HTERT RPE-1 (cell line): Measurements from ENCODE around the gene COPG1.
"Not testable (repeated sequence)": the region's sequence is repeated elsewhere in the genome, so short reads cannot be mapped to it uniquely, and the experiment has no call there.

Experiments
- in situ Hi-C: fragments of 300-500 bp; cut with MboI; formaldehyde crosslinking; loops from 4 replicates; pipeline ENCODE4 v1.14.3; 2020; ENCODE audit warnings: low sequenced_read_pairs

Gene COPG1

GRCh38 chr3:129239991-129240390, 9.4 kb upstream of the COPG1 start:
- in situ Hi-C loops: no loop called here

- in situ Hi-C loops: no loop called here
These were observed 9.0 kb upstream of the COPG1 start for GRCh38 chr3:129240436-129240835.

- in situ Hi-C loops: no loop called here
These were observed 4.3 kb upstream of the COPG1 start for GRCh38 chr3:129245141-129245540.

GRCh38 chr3:129245641-129246306, 3.6 kb upstream of the COPG1 start:
- in situ Hi-C loops: not testable (repeated sequence)

- in situ Hi-C loops: no loop called here
These were observed 2.8 kb upstream of the COPG1 start for GRCh38 chr3:129246636-129247035.

- in situ Hi-C loops: no loop called here
These were observed 973 bp upstream of the COPG1 start for GRCh38 chr3:129248286-129248979.

GRCh38 chr3:129252748-129253147, 3.3 kb downstream of the COPG1 start:
- in situ Hi-C loops: no loop called here

GRCh38 chr3:129254536-129255230, 5.3 kb downstream of the COPG1 start:
- in situ Hi-C loops: no loop called here

- in situ Hi-C loops: no loop called here
These were observed 6.9 kb downstream of the COPG1 start for GRCh38 chr3:129256270-129256669.

GRCh38 chr3:129257609-129258008, 8.2 kb downstream of the COPG1 start:
- in situ Hi-C loops: no loop called here

- in situ Hi-C loops: no loop called here
These were observed 10.4 kb downstream of the COPG1 start for GRCh38 chr3:129259612-129260477.

- in situ Hi-C loops: no loop called here
These were observed 11.2 kb downstream of the COPG1 start for GRCh38 chr3:129260606-129261005.

- in situ Hi-C loops: no loop called here
These were observed 12.5 kb downstream of the COPG1 start for GRCh38 chr3:129261894-129262293.

- in situ Hi-C loops: no loop called here
These were observed 13.9 kb downstream of the COPG1 start for GRCh38 chr3:129263161-129263910.

GRCh38 chr3:129264994-129265393, 15.6 kb downstream of the COPG1 start:
- in situ Hi-C loops: not testable (repeated sequence)

GRCh38 chr3:129266651-129267050, 17.2 kb downstream of the COPG1 start:
- in situ Hi-C loops: no loop called here

GRCh38 chr3:129268396-129268795, 19.0 kb downstream of the COPG1 start:
- in situ Hi-C loops: no loop called here

- in situ Hi-C loops: no loop called here
These were observed 22.3 kb downstream of the COPG1 start for GRCh38 chr3:129271674-129272073.

- in situ Hi-C loops: no loop called here
These were observed 27.0 kb downstream of the COPG1 start for GRCh38 chr3:129276385-129276784.

GRCh38 chr3:129277829-129278271, 28.4 kb downstream of the COPG1 start:
- in situ Hi-C loops: no loop called here
